ACC112 (cell line): ENCODE results near the gene PLA2G4B.

ENCODE experiments used
- H2AFZ ChIP-seq: fragments of 200-600 bp; sonication (generic); one replicate; pipeline ENCODE4 v1.6.0; 2017; ENCODE audit warnings: antibody characterized with exemption, low read length; ENCODE audit not compliant: unreplicated experiment
- H3K27ac ChIP-seq: fragments of 200-600 bp; sonication (generic); 2 replicates; pipeline ENCODE4 v1.5.1; 2014; ENCODE audit warnings: low read depth, mild to moderate bottlenecking, antibody characterized with exemption, low read length, moderate library complexity
- H3K27me3 ChIP-seq: fragments of 200-600 bp; sonication (generic); 2 replicates; pipeline ENCODE4 v1.6.1; 2014; ENCODE audit warnings: mild to moderate bottlenecking, antibody characterized with exemption, low read length, moderate library complexity, mixed read lengths; ENCODE audit not compliant: insufficient read depth
- H3K36me3 ChIP-seq: fragments of 200-600 bp; sonication (generic); 2 replicates; pipeline ENCODE4 v1.6.1; 2016; ENCODE audit warnings: mild to moderate bottlenecking, antibody characterized with exemption, low read length, moderate library complexity, mixed read lengths; ENCODE audit not compliant: insufficient read depth
- H3K4me1 ChIP-seq: fragments of 200-600 bp; sonication (generic); one replicate; pipeline ENCODE4 v1.6.1; 2016; ENCODE audit warnings: low read length, mixed read lengths; ENCODE audit not compliant: insufficient read depth, unreplicated experiment, control insufficient read depth
- H3K4me3 ChIP-seq: fragments of 200-600 bp; sonication (generic); 2 replicates; pipeline ENCODE4 v1.5.1; 2014; ENCODE audit warnings: mild to moderate bottlenecking, low read depth, low read length
- H3K79me2 ChIP-seq: fragments of 200-600 bp; sonication (generic); one replicate; pipeline ENCODE4 v1.6.0; 2016; ENCODE audit warnings: low read length; ENCODE audit not compliant: control insufficient read depth, unreplicated experiment, insufficient read depth

Gene PLA2G4B

DNA sequence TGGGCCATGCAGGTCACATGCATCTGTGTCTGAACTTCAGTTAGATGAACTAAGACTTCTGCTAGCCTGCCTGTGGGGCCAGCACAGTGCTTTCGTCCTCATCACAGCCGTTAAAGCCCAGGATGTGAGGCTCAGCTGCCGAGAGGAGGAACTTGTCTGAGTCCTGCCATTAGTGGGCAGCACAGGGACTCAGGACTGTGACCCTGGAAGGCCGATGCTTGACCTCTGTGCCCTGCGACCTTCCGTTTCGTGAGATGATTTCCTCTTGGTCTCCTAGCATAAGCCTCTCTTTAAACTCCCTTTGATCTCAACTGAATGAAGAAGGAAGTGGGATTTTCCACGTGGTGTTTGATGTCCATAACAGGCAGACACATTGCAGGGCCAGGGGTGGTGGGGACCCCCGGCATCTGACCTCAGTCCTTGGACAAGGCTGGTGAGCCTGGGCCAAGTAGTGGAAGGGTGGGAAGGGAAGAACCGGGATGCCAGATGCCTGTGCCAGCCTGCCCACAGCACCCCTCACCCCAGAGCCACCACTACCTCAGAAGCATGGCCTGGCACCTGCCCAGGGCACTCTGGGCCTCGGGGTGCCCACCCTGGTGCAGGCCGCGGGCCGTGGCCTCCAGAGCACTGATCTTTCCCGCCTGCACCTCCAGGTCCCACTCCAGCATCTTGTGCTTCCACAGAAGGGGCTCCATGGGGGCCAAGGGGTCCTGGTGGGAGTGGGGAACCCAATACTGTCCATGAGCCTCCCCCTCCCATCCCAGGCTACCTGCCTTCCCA is 21.6 kb downstream of the PLA2G4B start:
- H2AFZ ChIP-seq, result no peak overlapping the region
- no peaks in the 10 kb centered on the region for H3K27me3 ChIP-seq
- H3K4me1 ChIP-seq, result no peaks in the 10 kb centered on the region
- no peak overlapping the region for H3K27ac ChIP-seq
- H3K79me2 ChIP-seq, result no peaks in the 10 kb centered on the region
- H3K4me3 ChIP-seq, result no peak overlapping the region
- H3K36me3 ChIP-seq, result no peaks in the 10 kb centered on the region

DNA sequence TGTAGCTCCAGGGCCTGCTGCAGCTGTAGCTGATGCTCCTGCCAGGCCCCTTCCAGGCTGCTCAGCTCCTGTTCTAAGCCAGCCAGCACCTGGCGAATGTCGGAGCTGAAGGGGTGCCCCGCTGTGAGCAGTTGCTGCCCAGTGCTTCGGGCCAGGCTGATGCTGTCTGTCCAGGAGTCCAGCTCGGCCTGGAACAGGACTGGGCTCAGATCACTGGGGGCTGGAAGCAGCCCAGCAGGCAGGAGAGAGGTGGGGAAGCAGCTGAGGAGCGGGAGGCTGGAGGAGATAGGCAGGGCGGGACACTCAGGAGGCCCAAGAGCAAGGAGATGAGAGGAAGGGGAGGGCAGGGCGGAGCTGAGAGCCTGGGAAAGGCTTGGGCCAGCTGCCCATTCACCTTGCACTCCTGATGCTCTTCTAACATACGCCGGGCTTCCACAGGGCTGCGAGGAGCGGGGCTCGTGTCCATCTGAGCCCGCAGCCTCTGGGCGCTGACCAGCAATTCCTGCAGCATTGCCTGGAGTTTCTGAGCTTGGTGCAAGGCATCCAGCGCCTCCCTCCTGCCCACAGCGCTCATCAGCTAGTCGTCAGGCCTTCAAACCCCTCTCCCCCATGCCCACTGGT is 23.2 kb downstream of the PLA2G4B start:
- Histone ChIP-seq H3K4me1 (no peaks in the 10 kb centered on the region), H3K27me3 (no peaks in the 10 kb centered on the region), H3K27ac (no peak overlapping the region), H3K79me2 (no peaks in the 10 kb centered on the region), H3K36me3 (no peaks in the 10 kb centered on the region), H3K4me3 (no peak overlapping the region), H2AFZ (no peak overlapping the region)

DNA sequence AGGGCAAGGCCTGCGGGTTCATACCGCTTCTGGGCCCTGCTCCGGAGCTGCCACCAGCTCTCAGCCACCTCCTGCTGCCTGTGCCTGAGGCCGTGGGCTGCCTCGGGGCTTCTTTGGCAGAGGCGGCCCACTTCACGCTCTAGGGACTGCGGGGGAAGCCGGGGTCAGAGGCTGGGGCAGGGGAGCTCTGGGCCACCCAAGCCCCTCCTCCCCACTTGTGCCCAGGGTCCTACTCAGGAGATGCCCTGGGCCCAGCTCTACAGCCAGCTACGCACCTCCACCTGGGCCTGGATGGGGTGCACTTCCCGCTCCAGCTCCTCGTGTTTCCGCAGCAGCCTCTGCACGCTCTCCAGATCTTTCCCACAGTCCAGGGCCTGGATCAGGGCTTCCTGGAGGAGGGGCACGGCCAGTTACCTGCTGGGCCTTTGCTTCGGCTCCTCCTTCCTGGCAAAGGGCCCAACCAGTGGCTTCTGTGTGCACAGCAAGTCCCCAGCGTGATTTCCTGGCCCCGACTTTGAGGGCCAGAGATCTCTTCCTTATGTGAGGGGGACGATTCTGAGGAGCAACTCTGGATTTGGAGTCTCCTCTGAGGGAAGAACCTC is 24.0 kb downstream of the PLA2G4B start:
- Histone ChIP-seq H3K4me1 (no peaks in the 10 kb centered on the region), H3K27ac (no peak overlapping the region), H3K27me3 (no peaks in the 10 kb centered on the region), H3K79me2 (no peaks in the 10 kb centered on the region), H3K4me3 (no peak overlapping the region), H2AFZ (no peak overlapping the region), H3K36me3 (no peaks in the 10 kb centered on the region)

DNA sequence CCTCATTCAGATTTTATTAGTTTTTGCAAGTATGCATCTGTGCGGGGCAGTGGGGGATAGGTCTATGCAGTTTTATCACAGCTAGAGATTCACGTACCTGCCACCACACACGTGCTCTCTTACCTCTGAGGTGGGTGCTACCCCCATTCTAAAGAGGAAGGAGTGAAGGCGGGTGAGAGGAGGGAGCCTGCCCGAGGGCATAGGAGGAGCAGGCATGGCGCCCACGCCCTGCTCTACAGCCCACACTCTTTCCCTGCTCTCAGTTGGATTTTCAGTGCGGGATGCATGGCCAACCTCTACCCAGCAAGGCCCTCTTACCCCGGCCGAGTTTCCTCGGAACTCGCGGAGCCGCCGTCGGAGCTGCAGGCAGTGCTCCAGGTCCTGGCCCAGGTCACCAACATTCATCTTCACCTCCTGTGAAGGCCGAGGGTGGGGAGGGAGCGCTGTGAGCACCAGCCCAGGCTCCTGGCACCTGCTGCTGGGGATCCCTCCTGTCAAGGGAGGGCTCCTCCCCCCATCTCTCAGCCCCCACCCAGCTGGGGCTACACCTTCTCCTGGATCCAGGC is 26.9 kb downstream of the PLA2G4B start:
- Histone ChIP-seq H3K79me2 (no peaks in the 10 kb centered on the region), H3K36me3 (no peaks in the 10 kb centered on the region), H3K27me3 (no peaks in the 10 kb centered on the region), H3K4me3 (no peak overlapping the region), H3K27ac (no peak overlapping the region), H2AFZ (no peak overlapping the region), H3K4me1 (no peaks in the 10 kb centered on the region)

DNA sequence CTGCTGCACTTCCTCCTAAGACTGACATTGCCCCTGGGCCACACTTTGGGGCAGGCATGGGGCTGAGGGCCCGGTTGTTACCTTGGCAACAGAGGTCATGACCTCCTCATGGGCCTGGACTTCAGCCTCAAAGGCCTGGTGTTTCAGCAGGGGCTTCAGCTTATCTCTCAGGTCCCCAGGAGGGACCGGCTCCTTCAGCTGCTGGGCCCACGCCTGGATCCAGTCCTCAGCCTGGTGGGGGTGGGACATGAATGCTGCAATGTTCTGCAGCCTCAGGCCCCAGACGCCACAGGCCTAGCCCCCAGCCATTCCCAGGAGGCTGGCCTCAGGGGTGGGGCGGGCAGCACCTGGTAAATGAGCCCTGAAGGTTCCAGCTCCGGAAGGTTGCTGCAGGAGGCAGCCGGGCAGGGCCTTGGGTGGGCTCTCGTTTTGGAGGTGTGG is 27.6 kb downstream of the PLA2G4B start:
- Histone ChIP-seq H3K4me3 (no peak overlapping the region), H3K27ac (no peak overlapping the region), H2AFZ (no peak overlapping the region), H3K36me3 (no peaks in the 10 kb centered on the region), H3K79me2 (no peaks in the 10 kb centered on the region), H3K4me1 (no peaks in the 10 kb centered on the region), H3K27me3 (no peaks in the 10 kb centered on the region)

DNA sequence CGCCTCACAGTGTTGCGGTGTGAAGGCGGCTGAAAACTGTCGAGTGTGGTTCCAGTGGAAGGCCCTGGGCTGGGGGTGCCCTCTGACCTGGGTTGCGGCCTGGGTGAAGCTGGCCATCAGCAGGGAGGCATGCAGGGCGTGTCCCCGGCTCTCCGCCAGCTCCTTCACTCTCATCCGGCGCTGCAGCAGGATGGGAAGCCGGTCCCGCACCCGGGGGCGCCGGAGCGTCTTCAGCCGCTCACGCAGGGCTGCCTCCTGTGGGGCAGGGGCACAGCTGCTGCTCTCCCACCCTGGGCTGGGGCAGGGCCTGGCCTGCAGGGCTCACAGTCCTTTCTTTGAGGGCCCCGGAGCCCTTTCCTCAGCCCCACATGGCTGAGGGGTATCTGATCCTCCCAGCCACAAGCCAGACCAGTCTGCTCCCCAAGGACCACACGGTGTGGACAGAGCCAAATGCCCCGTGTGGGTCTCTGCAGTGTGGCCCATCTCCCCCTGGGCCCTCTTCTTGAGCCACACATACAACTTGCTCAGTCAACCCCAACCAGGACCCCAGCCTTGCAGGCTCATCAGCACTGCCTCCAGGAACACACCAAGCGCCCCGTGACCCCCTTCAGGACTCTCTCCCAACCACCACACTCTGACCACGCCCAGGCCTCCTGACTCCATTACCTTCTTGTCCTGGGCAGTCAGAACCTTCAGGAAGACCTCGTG is 28.4 kb downstream of the PLA2G4B start:
- Histone ChIP-seq H3K27me3 (no peaks in the 10 kb centered on the region), H3K27ac (no peak overlapping the region), H3K4me3 (no peak overlapping the region), H3K36me3 (no peaks in the 10 kb centered on the region), H3K4me1 (no peaks in the 10 kb centered on the region), H2AFZ (no peak overlapping the region), H3K79me2 (no peaks in the 10 kb centered on the region)

DNA sequence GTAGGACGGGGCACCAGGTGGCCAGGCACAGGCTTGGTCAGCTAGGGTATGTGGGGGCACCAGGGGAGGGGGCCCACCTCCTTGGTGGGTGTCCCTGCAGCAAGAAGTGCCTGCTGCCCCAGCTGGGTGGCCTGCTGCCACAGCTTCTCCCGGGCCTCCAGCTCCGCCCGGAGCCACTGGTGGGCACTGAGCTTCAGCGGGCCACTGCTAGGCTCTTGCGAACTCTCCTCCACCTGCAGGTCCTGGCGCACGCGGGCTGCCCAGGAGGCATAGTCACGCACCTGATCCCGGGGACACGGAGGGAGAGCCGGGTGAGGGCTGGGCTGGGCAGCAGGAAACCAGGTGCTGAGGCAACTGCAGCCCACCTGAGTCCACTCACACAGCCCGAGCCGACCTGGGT is 29.7 kb downstream of the PLA2G4B start:
- H3K27me3 ChIP-seq, result no peaks in the 10 kb centered on the region
- H3K4me1 ChIP-seq, result no peaks in the 10 kb centered on the region
- H3K79me2 ChIP-seq, result no peaks in the 10 kb centered on the region
- H2AFZ ChIP-seq, result no peak overlapping the region
- H3K27ac ChIP-seq, result no peak overlapping the region
- no peak overlapping the region for H3K4me3 ChIP-seq
- H3K36me3 ChIP-seq, result no peaks in the 10 kb centered on the region

DNA sequence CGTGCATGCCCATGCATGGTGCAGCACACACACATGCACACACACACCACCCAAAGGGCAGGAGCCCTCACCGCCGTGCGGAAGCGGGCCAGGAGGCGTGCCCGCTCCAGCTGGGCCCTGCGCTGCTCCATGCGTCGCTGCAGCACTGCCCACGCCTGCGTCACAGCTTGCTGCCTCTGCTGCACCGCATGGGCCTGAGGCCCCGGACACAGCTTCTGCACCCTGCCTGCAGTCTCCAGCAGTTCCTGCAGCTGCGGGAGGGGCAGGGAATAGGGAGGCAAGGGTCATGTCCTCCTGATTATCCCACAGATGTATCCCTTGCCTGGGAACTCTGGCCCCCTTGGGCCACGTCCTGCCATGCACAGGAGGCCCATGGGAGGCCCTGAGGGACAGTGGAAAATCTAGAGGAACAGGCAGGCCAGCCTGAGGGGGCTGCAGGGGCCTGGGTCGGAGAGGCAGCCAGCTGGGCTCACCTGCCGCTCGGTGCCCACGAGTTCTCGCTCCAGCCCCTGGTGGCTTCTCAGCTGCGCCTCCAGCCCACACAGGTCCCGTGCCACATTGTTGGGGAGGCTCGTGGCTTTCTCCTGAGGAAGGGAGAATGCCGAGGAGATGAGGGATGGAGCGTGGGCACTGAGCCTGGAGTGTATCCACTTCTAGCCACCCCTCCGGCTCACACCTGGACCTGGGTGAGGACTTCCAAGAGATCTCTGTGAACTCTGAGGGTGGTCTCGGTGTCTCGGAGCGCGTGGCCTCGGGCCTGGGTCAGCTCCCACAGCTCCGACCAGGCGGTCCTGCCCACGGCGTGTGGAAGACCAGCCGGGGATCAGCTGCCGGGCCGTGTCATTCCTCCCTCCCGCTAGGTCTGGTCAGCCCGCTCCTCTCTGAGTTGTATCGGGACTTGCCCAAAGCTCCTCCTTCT is 31.4 kb downstream of the PLA2G4B start:
- Histone ChIP-seq H2AFZ (no peak overlapping the region), H3K36me3 (no peaks in the 10 kb centered on the region), H3K27ac (no peak overlapping the region), H3K79me2 (no peaks in the 10 kb centered on the region), H3K27me3 (no peaks in the 10 kb centered on the region), H3K4me1 (no peaks in the 10 kb centered on the region), H3K4me3 (no peak overlapping the region)

DNA sequence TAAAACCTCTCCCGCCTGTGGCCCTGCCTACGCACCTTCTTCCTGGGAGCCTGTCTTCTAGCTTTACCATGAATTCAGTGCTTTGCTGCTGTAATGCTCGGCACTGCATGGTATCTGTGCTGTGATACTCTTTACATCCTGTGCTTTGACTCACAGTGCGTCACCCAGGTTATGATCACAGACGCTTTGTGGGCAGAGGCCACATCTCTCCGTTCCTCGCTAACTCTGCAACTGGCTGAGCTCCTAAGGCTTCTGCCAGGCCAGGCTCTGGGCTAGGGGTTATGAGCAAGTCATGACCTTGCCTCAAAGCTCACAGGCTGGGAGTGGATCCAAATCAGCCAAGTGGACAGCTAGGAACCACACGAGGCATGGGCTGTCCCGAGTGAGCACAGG is 32.0 kb downstream of the PLA2G4B start:
- Histone ChIP-seq H3K79me2 (no peaks in the 10 kb centered on the region), H3K4me1 (no peaks in the 10 kb centered on the region), H3K27ac (no peak overlapping the region), H3K4me3 (no peak overlapping the region), H3K36me3 (no peaks in the 10 kb centered on the region), H3K27me3 (no peaks in the 10 kb centered on the region), H2AFZ (no peak overlapping the region)
